ENCODE results near the gene SYT1. TPM values are rescaled to one million over a fixed set of nuclear protein-coding genes. Genes with fewer than 3 reads are reported as not detected.

Gene SYT1
- total and polyA plus RNA-seq, 2 of the 8 experiments (the other 6 are each of a cell fraction or from before 2014, with no cell fraction given) = 11.0 to 34.6 TPM

- TF ChIP-seq GABPA (IDR thresholded peaks at IDR 0.05; ENCODE audit: borderline replicate concordance, insufficient read depth, low read length) (no peak), BCL11A (IDR thresholded peaks at IDR 0.05; ENCODE audit: low read depth in 2 of 2, low read length in 2 of 2) (no peak), CTCF (IDR thresholded peaks at IDR 0.05; ENCODE audit: control extremely low read depth in 1 of 3, insufficient read depth in 1 of 3, low read depth in 1 of 3, low read length in 3 of 3) (no peak), TCF12 (IDR thresholded peaks at IDR 0.05; ENCODE audit: low read depth, low read length) (no peak), ASH2L (IDR thresholded peaks at IDR 0.05; ENCODE audit: low read length) (no peak), SP1 (IDR thresholded peaks at IDR 0.05; ENCODE audit: low read depth, low read length) (no peak)
These were observed 574.1 kb downstream of the SYT1 start (continued) for GRCh38 chr12:79438480-79439174.

All from H1 (cell line).